ENCODE data around the gene PITPNM1.
A peak's percentile ranks its signal among the peaks of the same experiment; 100 is the strongest.

PITPNM1 gene

DNA sequence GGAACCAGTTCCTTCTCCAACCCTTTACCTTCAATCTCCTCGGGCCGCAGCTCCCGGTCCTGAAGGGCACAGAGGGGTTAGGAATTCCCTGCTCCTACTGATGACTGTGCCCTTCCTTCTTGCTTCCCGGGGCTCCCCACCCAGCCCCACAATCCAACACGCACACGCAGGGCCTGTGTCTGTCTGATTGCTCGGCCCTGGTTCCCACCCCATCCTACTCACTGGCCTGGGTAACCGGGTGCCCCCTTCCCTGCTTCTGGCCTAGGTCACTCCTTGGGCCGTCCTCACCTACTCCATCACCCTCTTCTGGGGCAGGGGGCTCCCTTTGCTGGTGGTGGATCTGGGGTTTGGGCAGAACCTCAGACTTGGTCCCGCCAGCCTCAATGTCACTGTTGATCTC, 16.8 kb upstream of the PITPNM1 start:
- WGBS: 71% methylated on average over 8 of the region's 10 CpGs
- H3K27me3 ChIP-seq (ENCODE audit: control insufficient read depth in 1 of 2, insufficient read depth in 1 of 2, low read length in 2 of 2): peaks cover 3 to 55% of the 10 kb centered on the region in 2 experiments
- H3K23ac ChIP-seq (ENCODE audit: low read length in 2 of 2): no peak overlapping the region
- H2BK120ac ChIP-seq (ENCODE audit: low read depth, low read length): no peak overlapping the region
- H2AFZ ChIP-seq (ENCODE audit: low read depth, low read length): no peak overlapping the region
- no peak overlapping the region for H3K18ac ChIP-seq (ENCODE audit: low read depth in 1 of 2, low read length in 2 of 2)
- no peaks in the 10 kb centered on the region for H3K36me3 ChIP-seq (ENCODE audit: control insufficient read depth in 1 of 2, insufficient read depth in 2 of 2, low read depth in 1 of 2, low read length in 2 of 2)
- peaks cover 3% of the 10 kb centered on the region for H3K4me1 ChIP-seq (ENCODE audit: control insufficient read depth, insufficient read depth, low read depth, low read length)
- no peak overlapping the region for H2BK12ac ChIP-seq (ENCODE audit: low read length in 2 of 2)
- H4K91ac ChIP-seq (ENCODE audit: low read length): no peak overlapping the region
- no peak overlapping the region for H3K4me3 ChIP-seq (ENCODE audit: insufficient read depth in 1 of 2, low read depth in 1 of 2, low read length in 2 of 2)
- no peak overlapping the region for H3K9ac ChIP-seq (ENCODE audit: low read length)
- no peak overlapping the region for H2BK5ac ChIP-seq (ENCODE audit: low read depth, low read length, poor library complexity, severe bottlenecking)
- no peak overlapping the region for H3K4me2 ChIP-seq (ENCODE audit: low read length, poor library complexity, severe bottlenecking)
- H3K4ac ChIP-seq (ENCODE audit: low read depth in 1 of 2, low read length in 2 of 2): no peak overlapping the region
- no peak overlapping the region for H3K14ac ChIP-seq (ENCODE audit: low read length in 2 of 2)
- no peak overlapping the region for H2AK5ac ChIP-seq (ENCODE audit: low read length, severe bottlenecking)
- no peaks in the 10 kb centered on the region for H3K79me1 ChIP-seq (replicated peaks; ENCODE audit: low read length, poor library complexity, severe bottlenecking)
- H4K8ac ChIP-seq (ENCODE audit: low read length): no peak overlapping the region
- H2BK15ac ChIP-seq (ENCODE audit: low read depth, poor library complexity, severe bottlenecking): no peak overlapping the region
- no peak for DNase-seq
- no peak overlapping the region for H3K27ac ChIP-seq (ENCODE audit: low read length, poor library complexity, severe bottlenecking)
- H3K9me3 ChIP-seq (ENCODE audit: control insufficient read depth, low read length): no peaks in the 10 kb centered on the region

DNA sequence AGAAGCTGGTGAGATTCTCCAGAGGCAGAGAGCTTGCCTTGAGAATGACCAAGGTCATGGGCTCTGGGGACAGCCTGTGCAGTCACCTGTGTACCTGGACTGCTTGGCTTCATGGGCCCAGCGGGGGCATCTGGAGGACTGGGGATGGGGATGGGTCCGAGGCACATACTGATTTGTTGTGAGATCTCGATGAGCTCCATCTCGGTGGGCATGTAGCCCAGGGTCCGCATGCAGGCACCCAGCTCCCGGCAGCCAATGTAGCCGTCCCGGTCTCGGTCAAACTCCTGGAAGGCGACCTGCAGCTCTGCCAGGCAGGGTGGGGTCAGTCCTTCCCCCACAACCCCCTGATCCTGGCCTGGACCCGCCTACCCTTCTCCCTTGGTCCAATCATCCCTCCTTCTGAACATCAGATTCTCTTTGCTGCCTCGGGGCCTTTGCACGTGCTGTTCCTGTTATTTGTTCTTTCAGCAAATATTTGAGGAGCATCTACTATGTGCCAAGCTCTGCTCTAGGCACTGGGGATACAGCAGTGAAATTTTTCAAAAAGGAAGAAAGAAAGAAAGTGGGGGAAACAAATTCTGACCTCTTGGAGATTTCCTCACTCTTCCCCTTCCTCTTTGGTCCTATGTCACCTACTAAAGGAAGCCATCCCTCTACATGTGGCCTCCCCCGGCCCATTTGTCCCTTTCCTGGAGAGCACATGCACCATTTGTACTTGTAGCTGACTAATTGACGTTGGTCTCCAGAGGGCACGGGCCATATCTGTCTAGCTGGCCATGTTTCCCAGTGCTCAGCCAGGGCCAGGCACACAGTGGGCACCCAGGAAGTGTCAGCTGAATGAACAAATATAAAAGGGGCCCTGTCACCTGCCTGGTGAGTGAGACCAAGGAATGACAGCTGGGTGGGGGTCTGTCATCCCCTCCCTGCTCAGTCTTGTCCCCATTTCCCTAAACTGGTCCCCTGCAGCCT, 16.0 kb upstream of the PITPNM1 start:
- H3K4me1 ChIP-seq (ENCODE audit: control insufficient read depth, insufficient read depth, low read depth, low read length): peaks cover 3% of the 10 kb centered on the region
- H2BK12ac ChIP-seq (ENCODE audit: low read length in 2 of 2): no peak overlapping the region
- WGBS: 83% methylated on average over 14 of the region's 16 CpGs
- no peak overlapping the region for H2AFZ ChIP-seq (ENCODE audit: low read depth, low read length)
- H2BK120ac ChIP-seq (ENCODE audit: low read depth, low read length): no peak overlapping the region
- peaks cover 3 to 61% of the 10 kb centered on the region in 2 experiments for H3K27me3 ChIP-seq (ENCODE audit: control insufficient read depth in 1 of 2, insufficient read depth in 1 of 2, low read length in 2 of 2)
- no peak overlapping the region for H3K4me2 ChIP-seq (ENCODE audit: low read length, poor library complexity, severe bottlenecking)
- H3K14ac ChIP-seq (ENCODE audit: low read length in 2 of 2): no peak overlapping the region
- H3K4me3 ChIP-seq (ENCODE audit: insufficient read depth in 1 of 2, low read depth in 1 of 2, low read length in 2 of 2): no peak overlapping the region
- H3K4ac ChIP-seq (ENCODE audit: low read depth in 1 of 2, low read length in 2 of 2): no peak overlapping the region
- H3K27ac ChIP-seq (ENCODE audit: low read length, poor library complexity, severe bottlenecking): no peak overlapping the region
- no peak overlapping the region for H2AK5ac ChIP-seq (ENCODE audit: low read length, severe bottlenecking)
- H2BK15ac ChIP-seq (ENCODE audit: low read depth, poor library complexity, severe bottlenecking): no peak overlapping the region
- H3K36me3 ChIP-seq (ENCODE audit: control insufficient read depth in 1 of 2, insufficient read depth in 2 of 2, low read depth in 1 of 2, low read length in 2 of 2): no peaks in the 10 kb centered on the region
- no peak overlapping the region for H4K91ac ChIP-seq (ENCODE audit: low read length)
- H3K23ac ChIP-seq (ENCODE audit: low read length in 2 of 2): no peak overlapping the region
- no peaks in the 10 kb centered on the region for H3K79me1 ChIP-seq (replicated peaks; ENCODE audit: low read length, poor library complexity, severe bottlenecking)
- H3K9ac ChIP-seq (ENCODE audit: low read length): no peak overlapping the region
- no peak overlapping the region for H2BK5ac ChIP-seq (ENCODE audit: low read depth, low read length, poor library complexity, severe bottlenecking)
- H4K8ac ChIP-seq (ENCODE audit: low read length): no peak overlapping the region
- no peak overlapping the region for H3K18ac ChIP-seq (ENCODE audit: low read depth in 1 of 2, low read length in 2 of 2)
- no peak for DNase-seq
- no peaks in the 10 kb centered on the region for H3K9me3 ChIP-seq (ENCODE audit: control insufficient read depth, low read length)

DNA sequence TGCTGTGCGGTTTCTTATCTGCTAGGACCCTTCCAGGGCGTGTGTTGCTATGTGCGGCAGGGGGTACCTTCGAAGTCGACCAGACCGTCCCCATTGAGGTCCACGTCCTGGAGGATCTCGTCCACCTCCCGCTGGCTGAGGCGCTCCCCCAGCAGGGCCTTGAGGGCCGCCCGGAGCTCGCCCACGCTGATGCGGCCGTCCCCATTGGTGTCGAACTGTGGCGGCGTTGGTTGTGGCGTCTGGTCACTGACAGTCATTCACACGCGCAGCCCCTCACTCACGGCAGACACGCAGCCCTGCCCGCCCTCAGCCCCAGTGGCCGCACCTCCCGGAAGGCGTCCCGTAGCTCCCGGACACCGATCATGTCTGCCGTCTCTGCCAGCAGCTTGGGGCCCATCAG, 14.6 kb upstream of the PITPNM1 start:
- no peak overlapping the region for H3K27ac ChIP-seq (ENCODE audit: low read length, poor library complexity, severe bottlenecking)
- 92% methylated on average over 32 of the region's 32 CpGs for WGBS

DNA sequence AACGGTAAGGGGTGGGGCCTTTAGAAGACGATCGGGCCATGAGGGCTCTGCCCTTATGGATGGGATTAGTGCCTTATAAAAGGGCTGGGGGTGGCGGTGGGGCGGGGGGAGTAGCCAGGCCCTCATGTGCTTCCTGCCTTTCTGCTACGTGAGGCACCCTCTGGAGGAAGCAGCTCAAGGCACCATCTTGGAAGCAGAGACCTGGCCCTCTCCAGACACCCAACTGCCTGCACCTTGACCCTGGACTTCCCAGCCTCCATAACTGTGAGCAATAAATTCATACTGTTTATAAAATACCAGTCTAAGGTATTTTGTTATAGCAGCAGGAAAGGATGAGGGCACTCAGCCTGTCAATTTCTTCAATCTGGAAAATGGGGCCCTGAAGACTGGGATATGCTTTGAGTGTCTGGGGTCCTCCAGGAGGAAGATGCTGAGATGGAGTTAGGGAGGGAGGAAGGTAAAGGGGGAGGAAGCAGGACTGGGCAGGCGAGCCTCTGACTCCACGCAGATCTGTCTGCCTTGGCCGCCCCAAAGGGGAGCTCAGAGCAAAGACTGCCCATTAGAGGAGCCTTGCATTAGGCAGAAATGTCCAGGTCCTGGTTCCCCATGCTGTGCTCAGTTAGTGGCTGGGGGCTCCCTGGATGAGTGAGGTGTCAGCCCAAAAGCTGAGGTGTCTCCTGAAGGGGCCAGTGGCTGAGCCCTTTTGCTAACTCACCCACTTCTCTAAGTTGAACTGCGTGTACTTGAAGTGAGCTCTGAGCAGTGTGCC, 12.8 kb upstream of the PITPNM1 start:
- Histone ChIP-seq H2BK15ac (ENCODE audit: low read depth, poor library complexity, severe bottlenecking) (no peak overlapping the region), H3K23ac (ENCODE audit: low read length in 2 of 2) (no peak overlapping the region), H3K27me3 (ENCODE audit: control insufficient read depth in 1 of 2, insufficient read depth in 1 of 2, low read length in 2 of 2) (peaks cover 3 to 57% of the 10 kb centered on the region in 2 experiments), H3K4me1 (ENCODE audit: control insufficient read depth, insufficient read depth, low read depth, low read length) (no peaks in the 10 kb centered on the region), H3K4ac (ENCODE audit: low read depth in 1 of 2, low read length in 2 of 2) (no peak overlapping the region), H3K79me1 (replicated peaks; ENCODE audit: low read length, poor library complexity, severe bottlenecking) (no peaks in the 10 kb centered on the region), H4K8ac (ENCODE audit: low read length) (no peak overlapping the region), H2BK5ac (ENCODE audit: low read depth, low read length, poor library complexity, severe bottlenecking) (no peak overlapping the region), H3K4me2 (ENCODE audit: low read length, poor library complexity, severe bottlenecking) (no peak overlapping the region), H2BK12ac (ENCODE audit: low read length in 2 of 2) (no peak overlapping the region), H3K9ac (ENCODE audit: low read length) (no peak overlapping the region), H3K9me3 (ENCODE audit: control insufficient read depth, low read length) (no peaks in the 10 kb centered on the region), H3K18ac (ENCODE audit: low read depth in 1 of 2, low read length in 2 of 2) (no peak overlapping the region), H3K36me3 (ENCODE audit: control insufficient read depth in 1 of 2, insufficient read depth in 2 of 2, low read depth in 1 of 2, low read length in 2 of 2) (no peaks in the 10 kb centered on the region), H2AK5ac (ENCODE audit: low read length, severe bottlenecking) (no peak overlapping the region), H4K91ac (ENCODE audit: low read length) (no peak overlapping the region), H3K27ac (ENCODE audit: low read length, poor library complexity, severe bottlenecking) (no peak overlapping the region), H3K4me3 (ENCODE audit: insufficient read depth in 1 of 2, low read depth in 1 of 2, low read length in 2 of 2) (no peak overlapping the region), H2AFZ (ENCODE audit: low read depth, low read length) (no peak overlapping the region), H3K14ac (ENCODE audit: low read length in 2 of 2) (no peak overlapping the region), H2BK120ac (ENCODE audit: low read depth, low read length) (no peak overlapping the region)
- no peak for DNase-seq
- 82% methylated on average over 10 of the region's 10 CpGs for WGBS

More for the DNA sequence above, 14.6 kb upstream of the PITPNM1 start:
- no peak overlapping the region for H3K9ac ChIP-seq (ENCODE audit: low read length)
- DNase-seq: no peak
- H2BK15ac ChIP-seq (ENCODE audit: low read depth, poor library complexity, severe bottlenecking): no peak overlapping the region
- no peaks in the 10 kb centered on the region for H3K36me3 ChIP-seq (ENCODE audit: control insufficient read depth in 1 of 2, insufficient read depth in 2 of 2, low read depth in 1 of 2, low read length in 2 of 2)
- H2BK120ac ChIP-seq (ENCODE audit: low read depth, low read length): no peak overlapping the region
- H3K23ac ChIP-seq (ENCODE audit: low read length in 2 of 2): no peak overlapping the region
- H2AK5ac ChIP-seq (ENCODE audit: low read length, severe bottlenecking): no peak overlapping the region
- H3K4me1 ChIP-seq (ENCODE audit: control insufficient read depth, insufficient read depth, low read depth, low read length): no peaks in the 10 kb centered on the region
- H3K27me3 ChIP-seq (ENCODE audit: control insufficient read depth in 1 of 2, insufficient read depth in 1 of 2, low read length in 2 of 2): peaks cover 3 to 62% of the 10 kb centered on the region in 2 experiments
- no peak overlapping the region for H4K8ac ChIP-seq (ENCODE audit: low read length)
- no peak overlapping the region for H2AFZ ChIP-seq (ENCODE audit: low read depth, low read length)
- peak overlapping the region in 1 of 2 experiments; percentile 22 for H3K14ac ChIP-seq (ENCODE audit: low read length in 2 of 2)
- no peak overlapping the region for H3K4ac ChIP-seq (ENCODE audit: low read depth in 1 of 2, low read length in 2 of 2)
- H3K4me2 ChIP-seq (ENCODE audit: low read length, poor library complexity, severe bottlenecking): no peak overlapping the region
- H3K4me3 ChIP-seq (ENCODE audit: insufficient read depth in 1 of 2, low read depth in 1 of 2, low read length in 2 of 2): no peak overlapping the region
- H2BK12ac ChIP-seq (ENCODE audit: low read length in 2 of 2): no peak overlapping the region
- H3K79me1 ChIP-seq (replicated peaks; ENCODE audit: low read length, poor library complexity, severe bottlenecking): no peaks in the 10 kb centered on the region
- H2BK5ac ChIP-seq (ENCODE audit: low read depth, low read length, poor library complexity, severe bottlenecking): no peak overlapping the region
- H4K91ac ChIP-seq (ENCODE audit: low read length): no peak overlapping the region
- H3K18ac ChIP-seq (ENCODE audit: low read depth in 1 of 2, low read length in 2 of 2): no peak overlapping the region
- no peaks in the 10 kb centered on the region for H3K9me3 ChIP-seq (ENCODE audit: control insufficient read depth, low read length)

Data from mesenchymal stem cell (in vitro differentiated cells and primary cell).